Ramos (cell line): ENCODE measurements around the gene ELL2.

Experiments
- in situ Hi-C: fragments of 300-500 bp; cut with MboI; formaldehyde crosslinking; loops from one replicate; pipeline ENCODE4 v1.14.3; 2022; ENCODE audit warnings: low sequenced_read_pairs; ENCODE audit not compliant: unreplicated experiment

ELL2 gene

GRCh38 chr5:95958310-95959014, 3.2 kb downstream of the ELL2 start:
- in situ Hi-C loops = no loop called here

GRCh38 chr5:95957561-95958203, 4.0 kb downstream of the ELL2 start:
- in situ Hi-C loops = no loop called here

- in situ Hi-C loops = no loop called here
These were observed 4.8 kb downstream of the ELL2 start for GRCh38 chr5:95956900-95957293.

GRCh38 chr5:95956021-95956899, 5.4 kb downstream of the ELL2 start:
- in situ Hi-C loops = no loop called here

- in situ Hi-C loops = no loop called here
These were observed 6.9 kb downstream of the ELL2 start for GRCh38 chr5:95954716-95955115.

GRCh38 chr5:95953021-95953702, 8.5 kb downstream of the ELL2 start:
- in situ Hi-C loops = no loop called here

- in situ Hi-C loops = no loop called here
These were observed 9.7 kb downstream of the ELL2 start for GRCh38 chr5:95951916-95952315.

- in situ Hi-C loops = no loop called here
These were observed 11.8 kb downstream of the ELL2 start for GRCh38 chr5:95949810-95950209.

- in situ Hi-C loops = no loop called here
These were observed 13.0 kb downstream of the ELL2 start for GRCh38 chr5:95948631-95949030.

- in situ Hi-C loops = no loop called here
These were observed 15.2 kb downstream of the ELL2 start for GRCh38 chr5:95946451-95946850.

GRCh38 chr5:95942968-95943367, 18.7 kb downstream of the ELL2 start:
- in situ Hi-C loops = no loop called here

GRCh38 chr5:95942414-95942813, 19.2 kb downstream of the ELL2 start:
- in situ Hi-C loops = no loop called here

GRCh38 chr5:95941756-95942155, 19.9 kb downstream of the ELL2 start:
- in situ Hi-C loops = no loop called here

- in situ Hi-C loops = no loop called here
These were observed 20.6 kb downstream of the ELL2 start for GRCh38 chr5:95940758-95941682.

GRCh38 chr5:95939465-95939864, 22.2 kb downstream of the ELL2 start:
- in situ Hi-C loops = no loop called here

- in situ Hi-C loops = no loop called here
These were observed 22.9 kb downstream of the ELL2 start for GRCh38 chr5:95938766-95939165.

GRCh38 chr5:95938347-95938746, 23.3 kb downstream of the ELL2 start:
- in situ Hi-C loops = no loop called here

GRCh38 chr5:95937607-95938152, 24.0 kb downstream of the ELL2 start:
- in situ Hi-C loops = no loop called here

- in situ Hi-C loops = no loop called here
These were observed 24.7 kb downstream of the ELL2 start for GRCh38 chr5:95936812-95937397.
